GM18519 (cell line): ENCODE measurements around the gene ZNF571.

Source experiments
- ATAC-seq: cut with Tn5 transposase; IDR thresholded peaks from one replicate; pipeline ENCODE4 v1.9.1; 2021; ENCODE audit warnings: mild to moderate bottlenecking, moderate library complexity; ENCODE audit not compliant: unreplicated experiment, low FRiP score

Gene ZNF571

GRCh38 chr19:37594304-37594981 is at the start of gene ZNF571, which contains the start of gene ZNF540:
Gene ZNF571 (minus strand): TSS chr19:37594792. CDS start chr19:37586676, 8,116 bp downstream.
Gene ZNF540 (plus strand): TSS chr19:37594876. CDS start chr19:37598448, 3,572 bp downstream.
- peak; percentile 89 for ATAC-seq

- ATAC-seq = no peak
Measured at GRCh38 chr19:37635076-37636056, 40.8 kb upstream of the ZNF571 start.

GRCh38 chr19:37594982-37595382 is 390 bp upstream of the ZNF571 start:
- ATAC-seq = no peak

- no peak for ATAC-seq
Measured at GRCh38 chr19:37593996-37594303, 642 bp downstream of the ZNF571 start.

GRCh38 chr19:37583340-37583739 is 11.3 kb downstream of the ZNF571 start:
- no peak for ATAC-seq

- ATAC-seq = no peak
Measured at GRCh38 chr19:37572203-37572602, 22.4 kb downstream of the ZNF571 start.

- no peak for ATAC-seq
Measured at GRCh38 chr19:37565370-37565669, 29.3 kb downstream of the ZNF571 start.

- no peak for ATAC-seq
Measured at GRCh38 chr19:37564624-37565369, 29.8 kb downstream of the ZNF571 start.

- ATAC-seq = no peak
Measured at GRCh38 chr19:37563518-37563917, 31.1 kb downstream of the ZNF571 start.

- ATAC-seq = no peak
Measured at GRCh38 chr19:37551129-37551993, 43.2 kb downstream of the ZNF571 start.

- ATAC-seq = no peak
Measured at GRCh38 chr19:37537391-37537947, 57.1 kb downstream of the ZNF571 start.

- ATAC-seq = no peak
Measured at GRCh38 chr19:37519890-37520289, 74.7 kb downstream of the ZNF571 start.
